ENCODE results near the gene IRX3.

- TF ChIP-seq CTCF (IDR thresholded peaks at IDR 0.05) (no peak), POLR2AphosphoS5 (IDR thresholded peaks at IDR 0.05) (no peak), POLR2A (IDR thresholded peaks at IDR 0.05) (no peak)
These were observed 40.7 kb downstream of the IRX3 start for GRCh38 chr16:54245788-54246453.

Data from stomach (tissue), 4 donors.